GM12878 (cell line): Measurements from ENCODE around the gene INA. TPM values are rescaled to one million over a fixed set of nuclear protein-coding genes. Genes with fewer than 3 reads are reported as not detected.

ENCODE experiments used
- ATAC-seq: fragments of 200-7000 bp; cut with Tn5 transposase; 3 replicates; pipeline ENCODE4 v1.9.1; 2020; ENCODE audit warnings: mild to moderate bottlenecking, moderate library complexity
- BruUV-seq: library from RNA; stranded (reverse); fragments of 400-500 nt; replicated peaks from 2 replicates; lab custom pipeline; 2021; lab: Mats Ljungman, UMichigan
- CTCF ChIA-PET: fragments of 300-600 bp; sonication (Branson Sonifier 250); formaldehyde crosslinking; extraction: SDS; loops from one replicate; lab custom pipeline; 2021; ENCODE audit warnings: inconsistent platforms; lab: Yijun Ruan, JAX
- POLR2A ChIA-PET: fragments of 350-600 bp; formaldehyde crosslinking; extraction: SDS; loops from one replicate; lab custom pipeline; 2021; ENCODE audit warnings: inconsistent platforms; lab: Charles Lee
- RAD21 ChIA-PET: fragments of 300-600 bp; sonication (Branson Sonifier 250); formaldehyde crosslinking; loops from one replicate; lab custom pipeline; 2023; ENCODE audit warnings: antibody characterized with exemption; ENCODE audit not compliant: unreplicated experiment; lab: Charles Lee
- SMC1A ChIA-PET: fragments of 300-600 bp; sonication (Branson Sonifier 250); formaldehyde crosslinking; loops from one replicate; lab custom pipeline; 2023; ENCODE audit not compliant: unreplicated experiment, uncharacterized antibody; lab: Charles Lee
- DNase-seq: peaks from one replicate; pipeline ENCODE4 v3.0.0-alpha.2; 2011; ENCODE audit warnings: low read depth, low spot score
- FAIRE-seq: peaks from 3 replicates; lab custom pipeline; 2011; peaks lifted over from hg19 to GRCh38; lab: Jason Lieb, UNC
- H2AFZ ChIP-seq: 2 replicates; pipeline ENCODE4 v1.6.0; 2011; ENCODE audit warnings: low read depth, low read length, control low read depth; ENCODE audit not compliant: control insufficient read depth
- H3K27ac ChIP-seq: 2 replicates; pipeline ENCODE4 v1.5.1; 2011; ENCODE audit warnings: control low read depth; ENCODE audit not compliant: control insufficient read depth, insufficient read depth
- H3K27me3 ChIP-seq, 2 experiments: replicated peaks in 1 of 2; 2 replicates each; pipeline versions ENCODE4 v1.6.0 to v1.6.1; 2011; ENCODE audit warnings: low read length in 1 of 2; ENCODE audit not compliant: control insufficient read depth in 2 of 2, insufficient read depth in 2 of 2
- H3K36me3 ChIP-seq, 2 experiments: 2 replicates each; pipeline ENCODE4 v1.5.1; 2011; ENCODE audit warnings: low read length in 1 of 2; ENCODE audit not compliant: control insufficient read depth in 2 of 2, insufficient read depth in 2 of 2
- H3K4me1 ChIP-seq: 2 replicates; pipeline ENCODE4 v1.6.1; 2011; ENCODE audit warnings: mild to moderate bottlenecking, low read length, moderate library complexity, mixed read lengths; ENCODE audit not compliant: control insufficient read depth, insufficient read depth
- H3K4me2 ChIP-seq: 2 replicates; pipeline ENCODE4 v1.6.0; 2011; ENCODE audit warnings: control low read depth; ENCODE audit not compliant: control insufficient read depth, insufficient read depth
- H3K4me3 ChIP-seq: fragments of 200-600 bp; sonication (generic); 2 replicates; pipeline ENCODE4 v1.5.1; 2016
- H3K79me2 ChIP-seq: 2 replicates; pipeline ENCODE4 v1.6.0; 2011; ENCODE audit warnings: low read length; ENCODE audit not compliant: control insufficient read depth, insufficient read depth
- H3K9ac ChIP-seq: 2 replicates; pipeline ENCODE4 v1.8.0; 2011; ENCODE audit warnings: low read length, control low read depth, mixed read lengths; ENCODE audit not compliant: control insufficient read depth, insufficient read depth
- H3K9me3 ChIP-seq: replicated peaks from 3 replicates; pipeline ENCODE4 v1.5.1; 2011; ENCODE audit warnings: mild to moderate bottlenecking, low read length; ENCODE audit not compliant: control insufficient read depth, insufficient read depth
- H4K20me1 ChIP-seq: 2 replicates; pipeline ENCODE4 v1.6.0; 2011; ENCODE audit not compliant: control insufficient read depth, insufficient read depth
- BCL11A ChIP-seq: IDR thresholded peaks from 2 replicates; pipeline ENCODE4 v1.6.1; 2011; ENCODE audit warnings: low read depth, low read length
- BHLHE40 ChIP-seq, 2 experiments: fragments of 450-650 bp in 1 of 2; IDR thresholded peaks; 2 replicates each; pipeline ENCODE4 v1.6.1; 2011 to 2017; ENCODE audit warnings: low read depth in 2 of 2, borderline replicate concordance in 1 of 2, improper control_type of control experiment in 1 of 2, low read length in 1 of 2, mild to moderate bottlenecking in 1 of 2
- ETV6 ChIP-seq, 2 experiments: fragments of 450-650 bp in 1 of 2; IDR thresholded peaks in 1 of 2; conservative IDR thresholded peaks in 1 of 2; 2 replicates each; pipeline ENCODE4 v1.6.1; 2014; ENCODE audit warnings: antibody characterized with exemption in 1 of 2, borderline replicate concordance in 1 of 2, low read depth in 1 of 2, mild to moderate bottlenecking in 1 of 2, moderate library complexity in 1 of 2
- KDM1A ChIP-seq: fragments of 200-600 bp; sonication (generic); IDR thresholded peaks from 2 replicates; pipeline ENCODE4 v1.6.1; 2016; ENCODE audit warnings: borderline replicate concordance
- MLLT1 ChIP-seq: fragments of 450-650 bp; IDR thresholded peaks from 2 replicates; pipeline ENCODE4 v1.6.1; 2016; ENCODE audit warnings: mild to moderate bottlenecking
- PAX8 ChIP-seq: fragments of 450-650 bp; IDR thresholded peaks from 2 replicates; pipeline ENCODE4 v1.6.1; 2017; ENCODE audit warnings: mild to moderate bottlenecking, moderate library complexity
- WRNIP1 ChIP-seq: IDR thresholded peaks from 2 replicates; pipeline ENCODE4 v1.6.1; 2011; ENCODE audit warnings: low read depth, low read length, improper control_type of control experiment, borderline replicate concordance
- ZBED1 ChIP-seq: IDR thresholded peaks from 2 replicates; pipeline ENCODE4 v1.6.1; 2016; ENCODE audit warnings: borderline replicate concordance
- WGBS: methylation state at CpG from one replicate; pipeline ENCODE4 v1.1.6; 2016; ENCODE audit warnings: low lambda C conversion rate; ENCODE audit not compliant: insufficient replicate concordance, insufficient coverage; ENCODE audit errors: missing lambda C conversion rate; 5-methylcytosine and 5-hydroxymethylcytosine counted together
- in situ Hi-C: fragments of 300-500 bp; cut with MboI; formaldehyde crosslinking; loops from 9 replicates; pipeline ENCODE4 v1.14.3; 2018; ENCODE audit warnings: mixed read lengths
- intact Hi-C: fragments of 100-400 bp; cut with micrococcal nuclease; formaldehyde crosslinking; loops from one replicate; pipeline ENCODE4 v1.14.2; 2022; ENCODE audit not compliant: unreplicated experiment
- polyA plus RNA-seq, 11 experiments: library from polyadenylated mRNA; depleted of rRNA in 4 of 11; unstranded in 6 of 11; stranded (reverse) in 5 of 11; fragments of >200 nt; fragmentation: Nextera tagmentation in 4 of 11; fragmentation: Illumina TruSeq in 1 of 11; extraction: Ambion mirVana in 4 of 11; extraction: Trizol in 1 of 11; gene quantifications; 1 replicate in 1 of 11; 2 replicates in 10 of 11; pipeline versions ENCODE4 v1.2.1 to v1.2.3, GENCODE V29; 2011 to 2016; ENCODE audit warnings: inconsistent platforms in 2 of 11, missing spikeins in 2 of 11, low read depth in 1 of 11
- total RNA-seq, 4 experiments: library from RNA; depleted of rRNA in 3 of 4; stranded (reverse); fragments of >200 nt in 3 of 4; fragmentation: Illumina TruSeq in 1 of 4; extraction: Trizol in 1 of 4; gene quantifications; 2 replicates each; pipeline versions ENCODE4 v1.2.1 to v1.2.3, GENCODE V29; 2013 to 2021
- TF ChIP-seq, protein P1 (sequence below): fragments of 450-650 bp; formaldehyde crosslinking; IDR thresholded peaks from 2 replicates; pipeline ENCODE4 v1.4.0; 2020; ENCODE audit warnings: mild to moderate bottlenecking, moderate library complexity

INA gene
- total and polyA plus RNA-seq, 10 of the 15 experiments (the other 5 are each of a cell fraction or from before 2014, with no cell fraction given): 0.14 to 0.23 TPM; not detected in 8

GRCh38 chr10:103284170-103284569 lies 7.2 kb downstream of the INA start (continued):
- TF ChIP-seq PAX8 (no peak), WRNIP1 (no peak), ETV6 (conservative IDR thresholded peaks at IDR 0.05 in 1 of 2, IDR thresholded peaks at IDR 0.05 in 1 of 2; ENCODE audit: borderline replicate concordance in 1 of 2, low read depth in 1 of 2) (no peak), ZBED1 (no peak), BCL11A (no peak)
- TF ChIP-seq, protein P1, sequence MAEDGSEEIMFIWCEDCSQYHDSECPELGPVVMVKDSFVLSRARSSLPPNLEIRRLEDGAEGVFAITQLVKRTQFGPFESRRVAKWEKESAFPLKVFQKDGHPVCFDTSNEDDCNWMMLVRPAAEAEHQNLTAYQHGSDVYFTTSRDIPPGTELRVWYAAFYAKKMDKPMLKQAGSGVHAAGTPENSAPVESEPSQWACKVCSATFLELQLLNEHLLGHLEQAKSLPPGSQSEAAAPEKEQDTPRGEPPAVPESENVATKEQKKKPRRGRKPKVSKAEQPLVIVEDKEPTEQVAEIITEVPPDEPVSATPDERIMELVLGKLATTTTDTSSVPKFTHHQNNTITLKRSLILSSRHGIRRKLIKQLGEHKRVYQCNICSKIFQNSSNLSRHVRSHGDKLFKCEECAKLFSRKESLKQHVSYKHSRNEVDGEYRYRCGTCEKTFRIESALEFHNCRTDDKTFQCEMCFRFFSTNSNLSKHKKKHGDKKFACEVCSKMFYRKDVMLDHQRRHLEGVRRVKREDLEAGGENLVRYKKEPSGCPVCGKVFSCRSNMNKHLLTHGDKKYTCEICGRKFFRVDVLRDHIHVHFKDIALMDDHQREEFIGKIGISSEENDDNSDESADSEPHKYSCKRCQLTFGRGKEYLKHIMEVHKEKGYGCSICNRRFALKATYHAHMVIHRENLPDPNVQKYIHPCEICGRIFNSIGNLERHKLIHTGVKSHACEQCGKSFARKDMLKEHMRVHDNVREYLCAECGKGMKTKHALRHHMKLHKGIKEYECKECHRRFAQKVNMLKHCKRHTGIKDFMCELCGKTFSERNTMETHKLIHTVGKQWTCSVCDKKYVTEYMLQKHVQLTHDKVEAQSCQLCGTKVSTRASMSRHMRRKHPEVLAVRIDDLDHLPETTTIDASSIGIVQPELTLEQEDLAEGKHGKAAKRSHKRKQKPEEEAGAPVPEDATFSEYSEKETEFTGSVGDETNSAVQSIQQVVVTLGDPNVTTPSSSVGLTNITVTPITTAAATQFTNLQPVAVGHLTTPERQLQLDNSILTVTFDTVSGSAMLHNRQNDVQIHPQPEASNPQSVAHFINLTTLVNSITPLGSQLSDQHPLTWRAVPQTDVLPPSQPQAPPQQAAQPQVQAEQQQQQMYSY (CRISPR knock-in tag): no peak
- TF ChIP-seq, all 136 proteins: peak for 0

DNA sequence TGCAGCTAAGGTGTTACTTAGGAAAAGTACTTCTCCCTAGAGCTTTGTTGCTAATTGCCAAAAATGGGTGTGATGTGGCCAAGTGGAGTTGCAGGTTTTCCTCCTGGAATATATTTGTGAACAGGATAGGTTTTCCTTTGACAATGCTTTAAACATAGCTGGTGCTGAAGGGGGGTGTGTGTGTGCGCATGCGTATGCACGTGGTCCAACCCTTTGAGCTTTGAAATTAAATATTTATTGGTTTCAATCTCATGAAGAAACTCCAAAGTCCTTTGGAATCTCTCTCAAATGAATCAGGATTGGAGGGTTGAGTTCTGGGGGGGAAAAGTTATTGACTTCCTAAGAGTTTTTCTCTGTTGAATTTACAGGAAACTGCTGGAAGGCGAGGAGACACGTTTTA lies 11.1 kb downstream of the INA start:
- ATAC-seq: no peak
- Histone ChIP-seq H3K9ac (no peak overlapping the region), H3K27me3 (no peaks in the 10 kb centered on the region; a peak in 1 of 4 replicates), H3K27ac (no peak overlapping the region), H3K79me2 (no peaks in the 10 kb centered on the region), H3K36me3 (no peaks in the 10 kb centered on the region), H2AFZ (no peak overlapping the region), H3K4me3 (no peak overlapping the region), H3K9me3 (no peaks in the 10 kb centered on the region), H3K4me1 (no peaks in the 10 kb centered on the region), H4K20me1 (no peaks in the 10 kb centered on the region), H3K4me2 (no peak overlapping the region)
- RAD21 ChIA-PET: no interaction called here
- DNase-seq: no peak
- CTCF ChIA-PET: interaction anchor here (0.6 to 0.9 kb wide), 2 partner anchors 241 to 602 kb away, joined by 3 read pairs; no protein-coding TSS in a partner anchor
- intact Hi-C loops: no loop called here
- POLR2A ChIA-PET: no interaction called here
- BruUV-seq: no TSS peak
- SMC1A ChIA-PET: interaction anchor here (0.6 kb wide), 1 partner anchor 77 kb away, joined by 3 read pairs; no protein-coding TSS in a partner anchor
- in situ Hi-C loops: no loop called here
- WGBS: 67% methylated on average over 5 of the region's 5 CpGs
- no peak for TF ChIP-seq KDM1A
- no peak for TF ChIP-seq MLLT1
- no peak for TF ChIP-seq BHLHE40 (IDR thresholded peaks at IDR 0.05; ENCODE audit: borderline replicate concordance in 1 of 2, low read depth in 2 of 2, low read length in 1 of 2)
- no peak for FAIRE-seq
